Right ventricle myocardium superior (tissue), 1 donor: Measurements from ENCODE around the gene VCAN. TPM values are rescaled to one million over a fixed set of nuclear protein-coding genes. Genes with fewer than 3 reads are reported as not detected.

Experiments used
- ATAC-seq: fragments of 200-7000 bp; cut with Tn5 transposase; one replicate; pipeline ENCODE4 v1.9.1; 2020; ENCODE audit warnings: mild to moderate bottlenecking; ENCODE audit not compliant: poor library complexity
- DNase-seq: peaks from one replicate; pipeline ENCODE4 v3.0.0-alpha.2; 2020
- intact Hi-C: fragments of 100-400 bp; cut with DNase I; formaldehyde crosslinking; loops from one replicate; pipeline ENCODE4 v1.11.2; 2022
- total RNA-seq: library from RNA; stranded (reverse); fragmentation: NEBNext Ultra II Directional; extraction: Animal tissue kit (Norgen Biotek cat#: 25700); gene quantifications from one replicate; pipeline ENCODE4 v1.2.1, GENCODE V29; 2021
- donor health status: DM: no; HTN: yes; CAD: no; lungs with severe emphysema.

The VCAN gene
- total RNA-seq, 1 donor from 2014 or later: 24.1 TPM

- DNase-seq: no peak
- ATAC-seq: no peak
- intact Hi-C loops: no loop called here
Measured at GRCh38 chr5:83586874-83587776, 115.6 kb downstream of the VCAN start.

- DNase-seq (no peak), ATAC-seq (no peak)
- intact Hi-C loops: no loop called here
Measured at GRCh38 chr5:83589786-83590185, 118.2 kb downstream of the VCAN start.

- intact Hi-C loops: no loop called here
- ATAC-seq (no peak), DNase-seq (no peak)
Measured at GRCh38 chr5:83590966-83591365, 119.4 kb downstream of the VCAN start.

- intact Hi-C loops: no loop called here
- no peak for DNase-seq
- no peak for ATAC-seq
Measured at GRCh38 chr5:83595217-83595616, 123.7 kb downstream of the VCAN start.

- intact Hi-C loops: no loop called here
- DNase-seq: no peak
- ATAC-seq: peak; percentile 53
Measured at GRCh38 chr5:83608122-83608521, 136.6 kb downstream of the VCAN start.

DNA sequence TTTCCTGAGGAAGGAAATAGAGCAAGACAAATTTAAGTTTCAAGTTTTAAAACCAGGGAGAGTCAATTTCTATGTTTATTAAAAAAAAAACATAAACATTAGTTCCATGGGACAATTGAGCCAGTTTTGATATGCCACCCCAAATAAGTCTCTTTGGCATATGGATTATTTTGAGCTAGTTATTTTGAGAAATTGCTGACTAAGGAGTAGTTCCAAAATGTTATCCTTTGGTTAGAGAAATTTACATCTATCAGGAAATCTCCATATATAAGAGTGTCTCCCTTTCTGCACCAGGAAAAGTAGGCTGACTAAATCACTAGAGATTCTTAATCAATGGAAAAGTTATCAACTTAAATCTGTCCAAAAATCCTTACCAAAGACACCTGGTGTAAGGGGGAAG is 143.3 kb downstream of the VCAN start:
- intact Hi-C loops: no loop called here
- ATAC-seq: no peak

DNA sequence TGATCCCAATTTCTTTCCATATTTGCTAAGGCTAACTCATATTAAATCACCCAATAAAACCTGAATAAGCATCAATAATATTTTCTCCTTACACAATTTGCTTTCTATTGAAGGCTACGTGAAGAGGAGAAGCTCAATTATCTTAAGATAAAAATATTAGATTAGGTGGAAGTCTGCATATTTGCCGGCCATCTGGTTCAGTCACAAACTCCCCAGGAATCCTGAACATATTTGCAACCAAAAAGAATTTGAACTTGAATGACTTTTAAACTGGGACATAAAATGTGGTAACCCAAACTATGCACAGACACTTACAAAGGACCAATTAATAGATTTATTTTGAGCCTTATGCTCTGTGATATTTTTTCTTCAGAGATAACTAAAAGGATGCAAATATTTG is 156.8 kb downstream of the VCAN start:
- DNase-seq: no peak
- intact Hi-C loops: no loop called here
- ATAC-seq: no peak

More for the DNA sequence above, 143.3 kb downstream of the VCAN start:
- DNase-seq: no peak

Other genes starting within 250 kb of the VCAN start
- gene HAPLN1, start 249.1 kb downstream of the VCAN start, total RNA-seq: 0.32 TPM